Hematopoietic multipotent progenitor cell treated with erythropoietin and hydrocortisone succinate and interleukin-3 and kit ligand, for 6 days (in vitro differentiated cells): Measurements from ENCODE around the gene RARB.

Source experiments
- DNase-seq: peaks from one replicate; pipeline ENCODE4 v3.0.0-alpha.2; 2015

RARB gene

GRCh38 chr3:25448750-25449692, 21.0 kb downstream of the RARB start:
- peak; percentile 12 for DNase-seq

GRCh38 chr3:25449857-25450256, 21.8 kb downstream of the RARB start:
- no peak for DNase-seq

GRCh38 chr3:25452192-25452591, 24.1 kb downstream of the RARB start:
- DNase-seq: no peak

GRCh38 chr3:25452740-25453139, 24.7 kb downstream of the RARB start:
- DNase-seq: no peak

- no peak for DNase-seq
These were observed 25.5 kb downstream of the RARB start for GRCh38 chr3:25453619-25454004.

GRCh38 chr3:25454005-25454927, 26.2 kb downstream of the RARB start:
- DNase-seq: no peak

GRCh38 chr3:25455441-25456132, 27.5 kb downstream of the RARB start:
- no peak for DNase-seq

GRCh38 chr3:25456723-25457670, 28.9 kb downstream of the RARB start:
- no peak for DNase-seq

- no peak for DNase-seq
These were observed 29.8 kb downstream of the RARB start for GRCh38 chr3:25457671-25458419.

- no peak for DNase-seq
These were observed 30.4 kb downstream of the RARB start for GRCh38 chr3:25458420-25458814.

GRCh38 chr3:25460751-25461150, 32.7 kb downstream of the RARB start:
- DNase-seq: peak; percentile 16

- no peak for DNase-seq
These were observed 33.9 kb downstream of the RARB start for GRCh38 chr3:25461946-25462345.

- DNase-seq: no peak
These were observed 34.4 kb downstream of the RARB start for GRCh38 chr3:25462495-25462894.

- DNase-seq: no peak
These were observed 35.9 kb downstream of the RARB start for GRCh38 chr3:25463836-25464418.

- no peak for DNase-seq
These were observed 37.3 kb downstream of the RARB start for GRCh38 chr3:25465266-25465860.

- DNase-seq: no peak
These were observed 40.8 kb downstream of the RARB start for GRCh38 chr3:25468866-25469319.

GRCh38 chr3:25469558-25469957, 41.5 kb downstream of the RARB start:
- no peak for DNase-seq

GRCh38 chr3:25471081-25471768, 43.2 kb downstream of the RARB start:
- no peak for DNase-seq

- no peak for DNase-seq
These were observed 44.1 kb downstream of the RARB start for GRCh38 chr3:25472153-25472552.

GRCh38 chr3:25472731-25473130, 44.7 kb downstream of the RARB start:
- no peak for DNase-seq
